Astrocyte of the spinal cord (primary cell): ENCODE measurements around the gene TOM1.
A peak's percentile ranks its signal among the peaks of the same experiment; 100 is the strongest.

Experiments used
- DNase-seq: peaks from one replicate; pipeline ENCODE4 v3.0.0; 2011; ENCODE audit warnings: low read depth, low spot score
- H3K4me3 ChIP-seq: 2 replicates; pipeline ENCODE4 v1.5.1; 2011; ENCODE audit warnings: low read depth, mild to moderate bottlenecking, low read length, moderate library complexity
- in situ Hi-C: cut with HindIII; loops from 2 replicates; pipeline ENCODE4 v1.10.0; 2017; ENCODE audit warnings: low sequenced_read_pairs
- TF ChIP-seq, protein P1 (sequence below): IDR thresholded peaks from 2 replicates; pipeline ENCODE4 v1.5.1; 2012; ENCODE audit warnings: low read depth, mild to moderate bottlenecking, low read length, inconsistent platforms

TOM1 gene

DNA sequence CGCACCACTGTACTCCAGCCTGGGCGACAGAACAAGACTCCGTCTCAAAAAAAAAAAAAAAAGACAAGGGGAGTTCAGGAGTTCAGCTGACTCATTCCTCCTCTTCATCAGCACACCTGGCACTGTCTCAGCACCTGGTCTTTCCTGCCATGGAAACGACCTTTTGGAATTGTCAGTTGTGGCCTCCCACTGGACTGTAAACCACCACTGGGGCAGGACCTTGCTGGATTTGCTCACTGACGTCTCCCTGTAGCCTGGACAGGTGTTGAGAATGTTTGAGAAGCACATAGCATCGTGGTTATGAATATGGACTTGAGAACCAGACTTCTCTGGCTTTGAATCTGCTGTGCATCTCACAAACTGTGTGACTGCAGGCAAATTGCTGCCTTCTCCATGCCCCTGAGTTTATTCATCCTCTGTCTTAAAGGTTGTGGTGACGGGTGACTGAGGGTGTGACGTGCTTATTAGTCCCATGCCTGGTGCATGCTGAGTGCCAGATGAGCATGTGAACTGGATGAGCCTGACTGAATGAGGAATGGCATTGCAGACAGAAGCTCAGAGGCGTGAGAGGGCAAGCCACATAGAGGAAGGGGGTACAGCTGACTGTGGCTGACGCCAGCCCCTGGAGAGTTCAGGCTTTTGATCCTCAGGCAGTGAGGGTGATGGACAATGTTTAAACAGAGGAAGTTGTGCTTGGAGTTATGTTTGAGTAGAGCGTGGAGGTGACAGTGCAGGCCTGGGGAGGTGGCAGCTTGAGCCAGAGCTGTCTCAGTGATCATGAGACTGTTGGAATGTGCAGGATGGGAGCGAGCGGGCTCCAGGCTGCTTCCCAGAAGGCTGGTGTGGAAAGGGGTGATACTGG, 12.7 kb downstream of the TOM1 start:
- no peak overlapping the region for H3K4me3 ChIP-seq
- peak; percentile 56 for DNase-seq

DNA sequence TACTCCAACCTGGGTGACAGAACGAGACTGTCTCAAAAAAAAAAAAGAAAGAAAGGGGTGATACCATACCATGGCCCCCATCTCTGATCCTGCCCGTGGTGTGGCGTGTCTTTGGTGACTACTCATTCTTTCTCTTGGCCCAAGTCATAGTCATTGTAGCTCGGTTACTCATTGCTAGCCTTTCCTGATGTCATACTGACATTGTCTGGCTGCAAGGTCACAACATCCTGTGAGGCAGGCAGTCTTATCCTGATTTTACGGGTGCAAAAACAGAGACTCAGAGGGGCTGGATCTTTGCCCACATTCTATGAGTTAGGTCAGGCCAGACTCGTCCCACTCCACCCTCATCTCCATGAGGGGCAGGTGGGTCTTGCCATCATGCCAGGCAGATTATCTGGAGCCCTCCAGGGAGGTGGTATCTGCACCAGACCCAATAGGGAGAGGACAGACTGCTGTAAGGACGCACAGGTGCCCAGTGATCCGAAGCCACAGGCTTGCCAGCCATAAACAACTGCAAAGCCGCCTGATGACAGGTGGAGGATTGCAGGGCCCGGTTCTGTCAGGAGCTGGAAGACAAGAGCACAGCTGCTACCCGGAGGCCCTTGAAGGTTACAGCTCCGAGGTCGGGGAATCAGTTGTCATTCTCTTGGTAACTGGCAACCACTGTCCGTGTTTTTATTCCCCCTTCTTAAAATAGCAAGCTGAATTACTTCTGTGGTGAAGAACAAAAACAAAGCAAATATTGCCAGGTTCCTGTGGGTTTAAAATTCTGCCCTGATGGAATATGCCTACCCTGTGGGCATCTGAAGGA, 13.8 kb downstream of the TOM1 start:
- peak; percentile 82 for DNase-seq
- in situ Hi-C loops, result no loop called here
- H3K4me3 ChIP-seq, result no peak overlapping the region

More for the DNA sequence above, 12.7 kb downstream of the TOM1 start:
- in situ Hi-C loops, result no loop called here
- TF ChIP-seq, protein P1, sequence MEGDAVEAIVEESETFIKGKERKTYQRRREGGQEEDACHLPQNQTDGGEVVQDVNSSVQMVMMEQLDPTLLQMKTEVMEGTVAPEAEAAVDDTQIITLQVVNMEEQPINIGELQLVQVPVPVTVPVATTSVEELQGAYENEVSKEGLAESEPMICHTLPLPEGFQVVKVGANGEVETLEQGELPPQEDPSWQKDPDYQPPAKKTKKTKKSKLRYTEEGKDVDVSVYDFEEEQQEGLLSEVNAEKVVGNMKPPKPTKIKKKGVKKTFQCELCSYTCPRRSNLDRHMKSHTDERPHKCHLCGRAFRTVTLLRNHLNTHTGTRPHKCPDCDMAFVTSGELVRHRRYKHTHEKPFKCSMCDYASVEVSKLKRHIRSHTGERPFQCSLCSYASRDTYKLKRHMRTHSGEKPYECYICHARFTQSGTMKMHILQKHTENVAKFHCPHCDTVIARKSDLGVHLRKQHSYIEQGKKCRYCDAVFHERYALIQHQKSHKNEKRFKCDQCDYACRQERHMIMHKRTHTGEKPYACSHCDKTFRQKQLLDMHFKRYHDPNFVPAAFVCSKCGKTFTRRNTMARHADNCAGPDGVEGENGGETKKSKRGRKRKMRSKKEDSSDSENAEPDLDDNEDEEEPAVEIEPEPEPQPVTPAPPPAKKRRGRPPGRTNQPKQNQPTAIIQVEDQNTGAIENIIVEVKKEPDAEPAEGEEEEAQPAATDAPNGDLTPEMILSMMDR, result no peak

DNA sequence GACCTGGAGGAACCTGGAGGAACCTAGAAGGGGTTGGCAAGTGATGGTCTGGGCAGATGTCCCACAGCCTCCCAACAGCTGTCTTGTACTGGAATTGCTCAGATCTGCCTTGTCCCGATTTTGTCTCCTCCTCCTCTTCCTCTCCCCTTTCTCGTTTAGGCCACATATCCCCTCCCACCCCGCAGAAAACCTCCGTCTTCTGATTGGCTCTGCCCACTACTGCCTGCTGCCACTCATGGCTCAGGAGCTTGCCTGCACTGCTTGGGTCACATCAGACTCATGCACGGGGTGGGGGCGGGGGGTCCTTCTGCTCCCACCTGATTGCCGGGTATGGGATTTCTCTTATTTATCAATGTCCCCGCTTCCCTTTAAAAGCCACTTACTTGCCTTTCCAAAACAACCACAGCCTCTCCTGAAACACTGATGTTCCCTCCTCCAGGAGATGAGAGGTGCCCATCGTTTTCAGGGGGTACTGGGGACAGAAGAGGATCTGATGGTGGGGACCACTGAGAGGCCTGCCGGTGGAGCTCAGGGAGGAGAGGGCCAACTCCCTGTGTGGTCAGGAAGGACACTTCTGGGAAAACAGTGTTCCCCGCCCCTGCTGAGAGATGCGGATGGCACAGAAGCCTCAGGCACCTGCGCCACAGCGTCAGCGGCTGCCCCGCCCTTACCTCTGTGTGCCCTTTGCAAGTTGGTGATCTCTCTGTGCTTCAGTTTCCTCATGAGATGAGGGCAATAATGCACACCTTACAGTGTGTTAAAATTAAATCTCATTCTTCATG, 14.7 kb downstream of the TOM1 start:
- H3K4me3 ChIP-seq, result no peak overlapping the region
- in situ Hi-C loops, result no loop called here
- TF ChIP-seq, protein P1, result no peak
- no peak for DNase-seq

More for the DNA sequence above, 13.8 kb downstream of the TOM1 start:
- TF ChIP-seq, protein P1, result no peak

DNA sequence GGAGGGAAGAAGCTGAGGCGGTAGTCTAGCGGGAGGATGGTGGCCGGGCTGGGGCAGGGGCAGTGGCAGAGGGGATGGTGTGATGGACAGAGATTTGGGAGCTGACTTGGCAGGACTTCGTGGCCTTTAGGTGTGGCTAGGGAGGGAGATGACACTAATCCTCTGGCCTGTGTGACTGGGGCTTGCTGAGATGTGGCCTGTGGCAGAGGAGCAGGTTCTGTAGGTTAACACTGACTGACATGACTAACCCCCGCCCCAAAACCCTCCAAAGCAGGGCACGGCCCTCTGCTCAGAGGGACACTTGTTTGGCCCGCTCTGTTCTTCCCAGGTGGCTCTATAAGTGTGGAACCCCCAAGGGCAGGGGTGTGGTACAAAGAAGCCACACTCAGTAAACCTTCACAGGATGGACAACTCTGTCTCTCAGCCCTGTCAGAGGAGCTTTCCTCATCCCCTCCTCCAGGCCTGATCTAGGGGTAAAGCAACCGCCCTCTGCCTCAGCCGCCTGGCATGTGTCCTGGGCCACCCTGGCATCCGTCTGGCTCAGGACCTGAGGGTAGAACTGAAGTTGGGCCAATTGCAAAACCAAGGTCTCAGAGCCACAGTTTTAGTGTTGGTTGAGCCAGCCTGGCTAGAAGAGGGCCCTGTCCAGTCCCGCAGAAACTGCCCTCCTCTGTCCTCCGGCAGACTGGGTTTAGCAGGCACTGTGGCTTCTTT, 15.6 kb downstream of the TOM1 start:
- TF ChIP-seq, protein P1, result no peak
- no peak overlapping the region for H3K4me3 ChIP-seq
- in situ Hi-C loops, result no loop called here

DNA sequence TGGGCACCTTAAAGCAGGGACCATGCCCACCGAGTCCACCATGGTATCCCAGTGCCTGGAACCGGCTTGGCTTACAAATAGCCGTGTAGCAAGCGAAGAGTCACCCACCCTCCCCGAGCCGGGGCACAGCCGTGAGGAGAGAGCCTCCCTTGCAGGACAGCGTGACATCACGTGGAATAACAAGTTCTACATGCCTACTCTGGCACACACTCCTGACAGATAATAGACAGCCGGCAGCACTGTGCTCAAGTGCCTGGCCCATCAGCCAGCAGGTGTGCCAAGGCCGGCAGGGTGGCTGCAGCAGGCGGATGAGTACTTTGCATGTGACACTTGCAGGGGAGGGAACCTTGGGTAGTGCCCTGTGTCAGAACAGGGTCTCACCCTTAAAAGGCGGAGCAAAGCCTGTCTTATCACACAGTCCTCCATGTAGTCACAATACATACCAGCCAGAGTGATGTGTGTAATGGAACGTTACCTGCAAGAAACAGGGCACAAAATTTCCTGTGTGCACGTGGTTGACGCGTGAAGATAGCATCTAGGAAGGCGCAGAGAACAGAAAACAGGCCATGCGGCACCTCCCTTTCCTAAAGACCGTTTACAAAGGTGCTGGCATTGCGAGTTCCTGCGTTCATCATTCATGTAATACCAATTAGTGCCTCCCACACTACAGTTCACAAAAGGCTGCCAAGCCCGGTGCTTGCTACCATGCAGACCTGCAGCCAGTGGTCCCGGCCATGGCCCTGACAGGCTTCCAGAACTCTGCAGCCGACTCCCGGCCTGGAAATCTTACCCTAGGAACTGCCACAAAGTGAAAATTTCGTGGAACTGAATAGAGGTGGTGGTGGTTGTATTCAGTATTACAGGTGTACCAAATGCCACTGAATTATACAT, 16.4 kb downstream of the TOM1 start:
- TF ChIP-seq, protein P1, result no peak
- in situ Hi-C loops, result no loop called here
- H3K4me3 ChIP-seq, result no peak overlapping the region
- no peak for DNase-seq

More for the DNA sequence above, 15.6 kb downstream of the TOM1 start:
- no peak for DNase-seq
